K562 (cell line): ENCODE data around the gene KIF26A. TPM values are rescaled to one million over a fixed set of nuclear protein-coding genes. Genes with fewer than 3 reads are reported as not detected.

Source experiments
- ATAC-seq: fragments of 200-7000 bp; cut with Tn5 transposase; 3 replicates; pipeline ENCODE4 v1.9.1; 2020; ENCODE audit warnings: moderate library complexity
- BruUV-seq: library from RNA; stranded (reverse); fragments of 400-500 nt; replicated peaks from 2 replicates; lab custom pipeline; 2021; lab: Mats Ljungman, UMichigan
- CTCF ChIA-PET: fragments of 300-600 bp; formaldehyde crosslinking; extraction: SDS; loops from one replicate; lab custom pipeline; 2021; ENCODE audit warnings: low intra/inter-chr PET ratio; lab: Yijun Ruan, JAX
- POLR2A ChIA-PET: fragments of 300-600, 350-650 bp; sonication (Branson Sonifier 250); formaldehyde crosslinking; extraction: SDS; loops from one replicate; lab custom pipeline; 2021; ENCODE audit warnings: antibody characterized with exemption, inconsistent platforms; lab: Yijun Ruan, JAX
- DNase-seq, 4 experiments: peaks; one replicate each; pipeline versions ENCODE4 v3.0.0 to v3.0.0-alpha.2; 2011 to 2018; ENCODE audit warnings: low spot score in 3 of 4, mixed read lengths in 3 of 4; ENCODE audit errors: extremely low read depth in 1 of 4
- FAIRE-seq: peaks from 2 replicates; lab custom pipeline; 2011; peaks lifted over from hg19 to GRCh38; lab: Jason Lieb, UNC
- H2AFZ ChIP-seq: 2 replicates; pipeline ENCODE4 v1.6.0; 2011; ENCODE audit warnings: low read depth, low read length, control low read depth, inconsistent platforms
- H3K27ac ChIP-seq: fragments of 200-600 bp; 3 replicates; pipeline ENCODE4 v1.8.0; 2011; ENCODE audit warnings: low read depth, mild to moderate bottlenecking, control low read depth, inconsistent platforms, low read length, moderate library complexity, mixed read lengths; ENCODE audit errors: extremely low read depth
- H3K27me3 ChIP-seq, 2 experiments: fragments of 300-600 bp in 1 of 2; 2 replicates in 1 of 2; 3 replicates in 1 of 2; pipeline versions ENCODE4 v1.6.0 to v1.8.0; 2011; ENCODE audit warnings: inconsistent platforms in 2 of 2, low read length in 2 of 2, mild to moderate bottlenecking in 1 of 2, mixed read lengths in 1 of 2, moderate library complexity in 1 of 2; ENCODE audit not compliant: control insufficient read depth in 2 of 2, insufficient read depth in 2 of 2
- H3K36me3 ChIP-seq: fragments of 300-600 bp; 3 replicates; pipeline ENCODE4 v1.8.0; 2011; ENCODE audit warnings: mild to moderate bottlenecking, low read length, inconsistent platforms; ENCODE audit not compliant: control insufficient read depth, insufficient read depth
- H3K4me1 ChIP-seq, 2 experiments: fragments of 200-600 bp in 1 of 2; replicated peaks in 1 of 2; 2 replicates in 1 of 2; 3 replicates in 1 of 2; pipeline versions ENCODE4 v1.5.1 to v1.8.0; 2011; ENCODE audit warnings: inconsistent platforms in 2 of 2, low read length in 2 of 2, mild to moderate bottlenecking in 1 of 2, mixed read lengths in 1 of 2, moderate library complexity in 1 of 2; ENCODE audit not compliant: control insufficient read depth in 2 of 2, insufficient read depth in 2 of 2
- H3K4me2 ChIP-seq: 2 replicates; pipeline ENCODE4 v1.6.1; 2011; ENCODE audit warnings: low read length, control low read depth, inconsistent platforms, mixed read lengths; ENCODE audit not compliant: insufficient read depth
- H3K4me3 ChIP-seq: fragments of 200-600 bp; sonication (generic), shearing (Covaris generic); 2 replicates; pipeline ENCODE4 v1.5.1; 2016; ENCODE audit warnings: control low read depth, inconsistent platforms
- H3K79me2 ChIP-seq: fragments of 200-600 bp; 3 replicates; pipeline ENCODE4 v1.8.0; 2011; ENCODE audit warnings: low read length, inconsistent platforms; ENCODE audit not compliant: control insufficient read depth, insufficient read depth
- H3K9ac ChIP-seq, 2 experiments: 2 replicates each; pipeline versions ENCODE4 v1.6.0 to v1.6.1; 2011; ENCODE audit warnings: low read depth in 2 of 2, low read length in 2 of 2, control low read depth in 1 of 2, inconsistent platforms in 1 of 2, mild to moderate bottlenecking in 1 of 2, mixed read lengths in 1 of 2; ENCODE audit not compliant: insufficient read depth in 1 of 2
- H3K9me1 ChIP-seq: one replicate; pipeline ENCODE4 v1.6.0; 2011; ENCODE audit warnings: inconsistent platforms, mild to moderate bottlenecking, low read length, moderate library complexity; ENCODE audit not compliant: control insufficient read depth, insufficient read depth
- H3K9me3 ChIP-seq: replicated peaks from 2 replicates; pipeline ENCODE4 v1.5.1; 2011; ENCODE audit warnings: low read depth, low read length, inconsistent platforms; ENCODE audit not compliant: control insufficient read depth, insufficient read depth
- H4K20me1 ChIP-seq: replicated peaks from 2 replicates; pipeline ENCODE4 v1.6.1; 2011; ENCODE audit warnings: low read length, inconsistent platforms, mixed read lengths; ENCODE audit not compliant: control insufficient read depth, insufficient read depth
- BRCA1 ChIP-seq, 2 experiments: fragments of 450-650 bp in 1 of 2; sonication (generic) in 1 of 2; formaldehyde crosslinking in 1 of 2; IDR thresholded peaks; 2 replicates each; pipeline versions ENCODE4 v1.5.0 to v1.6.1; 2017 to 2020; ENCODE audit warnings: mild to moderate bottlenecking in 1 of 2, missing genetic modification reagents in 1 of 2
- E2F1 ChIP-seq: sonication (generic); formaldehyde crosslinking; IDR thresholded peaks from 2 replicates; pipeline ENCODE4 v1.8.1; 2023; ENCODE audit warnings: mild to moderate bottlenecking, missing genetic modification reagents, moderate library complexity
- ELK3 ChIP-seq: fragments of 450-650 bp; formaldehyde crosslinking; IDR thresholded peaks from 2 replicates; pipeline ENCODE4 v1.4.0; 2020; ENCODE audit warnings: mild to moderate bottlenecking
- GABPB1 ChIP-seq: sonication (generic); formaldehyde crosslinking; IDR thresholded peaks from 2 replicates; pipeline ENCODE4 v1.8.0; 2022; ENCODE audit warnings: mild to moderate bottlenecking, missing genetic modification reagents
- PHF8 ChIP-seq: fragments of 200-600 bp; sonication (generic); IDR thresholded peaks from 2 replicates; pipeline ENCODE4 v1.6.1; 2012; ENCODE audit warnings: mixed run types, mild to moderate bottlenecking, inconsistent platforms, low read length, moderate library complexity, borderline replicate concordance
- SIN3B ChIP-seq: fragments of 450-650 bp; IDR thresholded peaks from 2 replicates; pipeline ENCODE4 v1.6.1; 2017; ENCODE audit warnings: low read depth, mild to moderate bottlenecking, moderate library complexity
- SMAD1 ChIP-seq: fragments of 150-350 bp; IDR thresholded peaks from 2 replicates; pipeline ENCODE4 v1.6.1; 2014; ENCODE audit warnings: low read length, low read depth; ENCODE audit not compliant: partially characterized antibody
- THRA ChIP-seq: fragments of 450-650 bp; IDR thresholded peaks from 2 replicates; pipeline ENCODE4 v1.6.1; 2017; ENCODE audit warnings: mild to moderate bottlenecking, moderate library complexity
- USF1 ChIP-seq: sonication (generic); formaldehyde crosslinking; IDR thresholded peaks from 2 replicates; pipeline ENCODE4 v1.9.0; 2022; ENCODE audit warnings: mild to moderate bottlenecking, missing genetic modification reagents
- ZNF239 ChIP-seq: fragments of 250-450 bp; sonication (Bioruptor Pico); IDR thresholded peaks from 2 replicates; pipeline ENCODE4 v1.4.0; 2020; ENCODE audit warnings: mild to moderate bottlenecking
- ZZZ3 ChIP-seq: fragments of 450-650 bp; IDR thresholded peaks from 2 replicates; pipeline ENCODE4 v1.6.1; 2016; ENCODE audit warnings: antibody characterized with exemption, mild to moderate bottlenecking, moderate library complexity
- WGBS: fragments of 100-300 bp; shearing (Covaris generic); methylation state at CpG from one replicate; pipeline ENCODE4 v1.1.6; 2016; ENCODE audit warnings: low coverage, mixed read lengths; ENCODE audit not compliant: insufficient coverage; ENCODE audit errors: missing lambda C conversion rate; 5-methylcytosine and 5-hydroxymethylcytosine counted together
- in situ Hi-C: fragments of 300-500 bp; cut with MboI; formaldehyde crosslinking; loops from 4 replicates; pipeline ENCODE4 v1.15.0; 2018; ENCODE audit warnings: inconsistent platforms, mixed read lengths
- intact Hi-C: fragments of 100-400 bp; cut with micrococcal nuclease; formaldehyde crosslinking; loops from 2 replicates; pipeline ENCODE4 v1.14.2; 2022
- polyA plus RNA-seq, 8 experiments: library from polyadenylated mRNA; depleted of rRNA in 4 of 8; stranded (reverse) in 5 of 8; unstranded in 3 of 8; fragments of >200 nt; fragmentation: Nextera tagmentation in 2 of 8; fragmentation: Illumina TruSeq in 1 of 8; extraction: Ambion mirVana in 2 of 8; extraction: Trizol in 1 of 8; gene quantifications; 2 replicates each; pipeline versions ENCODE4 v1.2.1 to v1.2.3, GENCODE V29; 2011 to 2014; ENCODE audit warnings: inconsistent platforms in 1 of 8, missing spikeins in 1 of 8
- total RNA-seq, 7 experiments: library from RNA; depleted of rRNA in 6 of 7; stranded (reverse); fragments of >200 nt in 6 of 7; fragmentation: Illumina TruSeq in 2 of 7; extraction: Trizol in 2 of 7; gene quantifications; 2 replicates each; pipeline versions ENCODE4 v1.2.1 to v1.2.3, GENCODE V29; 2011 to 2021; ENCODE audit warnings: low replicate concordance in 1 of 7

KIF26A gene
- total and polyA plus RNA-seq, 9 of the 15 experiments (the other 6 are each of a cell fraction or from before 2014, with no cell fraction given): 0.04 TPM; not detected in 8

GRCh38 chr14:104219731-104220214, 81.4 kb downstream of the KIF26A start:
- ATAC-seq: no peak
- ChIA-PET CTCF (no interaction called here), POLR2A (interaction anchor here (0.6 kb wide), 1 partner anchor 1576 kb away, joined by 5 read pairs; no protein-coding TSS in a partner anchor)
- no peak overlapping the region for H3K27ac ChIP-seq
- H3K4me2 ChIP-seq: no peak overlapping the region
- H3K36me3 ChIP-seq: no peaks in the 10 kb centered on the region
- no peak overlapping the region for H2AFZ ChIP-seq
- peaks cover 0 to 20% of the 10 kb centered on the region in 2 experiments; a peak in 3 of 5 replicates for H3K4me1 ChIP-seq
- no peaks in the 10 kb centered on the region for H4K20me1 ChIP-seq
- intact Hi-C loops: no loop called here
- H3K9me3 ChIP-seq: no peaks in the 10 kb centered on the region
- H3K4me3 ChIP-seq: no peak overlapping the region
- in situ Hi-C loops: no loop called here
- H3K9ac ChIP-seq: no peak overlapping the region
- FAIRE-seq: no peak
- no peaks in the 10 kb centered on the region for H3K9me1 ChIP-seq
- no TSS peak for BruUV-seq
- H3K27me3 ChIP-seq: peaks cover 3 to 21% of the 10 kb centered on the region in 2 experiments; a peak in 3 of 5 replicates
- H3K79me2 ChIP-seq: no peaks in the 10 kb centered on the region
- DNase-seq: no peak
- whole genome bisulfite sequencing: 11% methylated on average over 11 of the region's 22 CpGs
- TF ChIP-seq GABPB1 (CRISPR knock-in tag): no peak
- no peak for TF ChIP-seq THRA
- no peak for TF ChIP-seq BRCA1 (IDR thresholded peaks at IDR 0.05)
- TF ChIP-seq BRCA1 (CRISPR knock-in tag; IDR thresholded peaks at IDR 0.05): no peak
- no peak for TF ChIP-seq ZZZ3
- TF ChIP-seq PHF8: no peak
- no peak for TF ChIP-seq ELK3
- no peak for TF ChIP-seq SMAD1
- TF ChIP-seq E2F1 (CRISPR knock-in tag): no peak
- no peak for TF ChIP-seq SIN3B
- TF ChIP-seq ZNF239: no peak
- TF ChIP-seq USF1 (CRISPR knock-in tag): no peak
